IMR-90 (cell line): ENCODE results near the gene C2CD4B. TPM values are rescaled to one million over a fixed set of nuclear protein-coding genes. Genes with fewer than 3 reads are reported as not detected.

ENCODE experiments used
- ATAC-seq: fragments of 200-7000 bp; cut with Tn5 transposase; 2 replicates; pipeline ENCODE4 v1.9.1; 2020; ENCODE audit warnings: low read depth, mild to moderate bottlenecking, moderate library complexity
- Bru-seq: library from RNA; stranded (reverse); fragments of 400-500 nt; gene quantifications from one replicate; lab custom pipeline; 2021; lab: Mats Ljungman, UMichigan
- BruChase-seq, 2 experiments: library from RNA; stranded (reverse); fragments of 400-500 nt; gene quantifications; one replicate each; lab custom pipeline; 2021; lab: Mats Ljungman, UMichigan
- BruUV-seq: library from RNA; stranded (reverse); fragments of 400-500 nt; replicated peaks from 2 replicates; lab custom pipeline; 2021; lab: Mats Ljungman, UMichigan
- CTCF ChIA-PET: fragments of 300-600 bp; formaldehyde crosslinking; extraction: SDS; loops from one replicate; lab custom pipeline; 2021; ENCODE audit warnings: antibody characterized with exemption; lab: Yijun Ruan, JAX
- POLR2A ChIA-PET: fragments of 300-600 bp; sonication (Branson Sonifier 250); formaldehyde crosslinking; loops from one replicate; lab custom pipeline; 2022; ENCODE audit warnings: antibody characterized with exemption; ENCODE audit not compliant: unreplicated experiment; lab: Charles Lee
- DNase-seq: peaks from one replicate; pipeline ENCODE4 v3.0.0; 2013
- H2AFZ ChIP-seq: replicated peaks from 2 replicates; pipeline ENCODE3; 2013; ENCODE audit warnings: low read length, mild to moderate bottlenecking; ENCODE audit not compliant: poor library complexity
- H2AK5ac ChIP-seq: 2 replicates; pipeline ENCODE4 v1.6.1; 2013; ENCODE audit warnings: low read depth, low read length, inconsistent platforms
- H2AK9ac ChIP-seq: replicated peaks from 2 replicates; pipeline ENCODE3; 2013; ENCODE audit warnings: mild to moderate bottlenecking, low read depth, low read length, moderate library complexity; ENCODE audit not compliant: poor library complexity
- H2BK120ac ChIP-seq: 2 replicates; pipeline ENCODE4 v1.6.1; 2013; ENCODE audit warnings: low read depth, low read length, inconsistent platforms
- H2BK15ac ChIP-seq: 3 replicates; pipeline ENCODE4 v1.6.1; 2013; ENCODE audit warnings: low read depth, low read length, inconsistent platforms
- H2BK20ac ChIP-seq: 2 replicates; pipeline ENCODE4 v1.6.1; 2013; ENCODE audit warnings: low read depth, mild to moderate bottlenecking, inconsistent platforms, low read length, moderate library complexity
- H2BK5ac ChIP-seq: 2 replicates; pipeline ENCODE4 v1.6.1; 2013; ENCODE audit warnings: mild to moderate bottlenecking, low read depth, low read length, inconsistent platforms; ENCODE audit not compliant: poor library complexity, severe bottlenecking
- H3K14ac ChIP-seq: replicated peaks from 2 replicates; pipeline ENCODE4 v1.6.1; 2013; ENCODE audit warnings: low read depth, low read length, inconsistent platforms
- H3K18ac ChIP-seq: 2 replicates; pipeline ENCODE4 v1.6.1; 2013; ENCODE audit warnings: low read depth, low read length, control low read depth
- H3K23ac ChIP-seq: 2 replicates; pipeline ENCODE4 v1.6.1; 2013; ENCODE audit warnings: low read depth, low read length, inconsistent platforms
- H3K27ac ChIP-seq: 2 replicates; pipeline ENCODE4 v1.5.1; 2013; ENCODE audit warnings: mild to moderate bottlenecking, control low read depth, low read length; ENCODE audit not compliant: insufficient read depth
- H3K27me3 ChIP-seq: 2 replicates; pipeline ENCODE4 v1.6.1; 2013; ENCODE audit warnings: low read length; ENCODE audit not compliant: control insufficient read depth, insufficient read depth
- H3K36me3 ChIP-seq: 2 replicates; pipeline ENCODE4 v1.6.1; 2013; ENCODE audit warnings: low read length, mixed read lengths; ENCODE audit not compliant: control insufficient read depth, insufficient read depth
- H3K4ac ChIP-seq: 2 replicates; pipeline ENCODE4 v1.6.1; 2013; ENCODE audit warnings: low read depth, low read length, inconsistent platforms
- H3K4me1 ChIP-seq: 2 replicates; pipeline ENCODE4 v1.6.1; 2013; ENCODE audit warnings: low read length, mixed read lengths; ENCODE audit not compliant: control insufficient read depth, insufficient read depth
- H3K4me2 ChIP-seq: 2 replicates; pipeline ENCODE4 v1.6.1; 2013; ENCODE audit warnings: low read depth, mild to moderate bottlenecking, control low read depth, low read length, moderate library complexity
- H3K4me3 ChIP-seq: 2 replicates; pipeline ENCODE4 v1.5.1; 2013; ENCODE audit warnings: low read depth, mild to moderate bottlenecking, control low read depth, low read length, moderate library complexity; ENCODE audit not compliant: insufficient read depth
- H3K56ac ChIP-seq: 2 replicates; pipeline ENCODE4 v1.6.1; 2013; ENCODE audit warnings: low read length, inconsistent platforms; ENCODE audit not compliant: insufficient read depth; ENCODE audit errors: extremely low read depth
- H3K79me1 ChIP-seq, 2 experiments: 2 replicates each; pipeline ENCODE4 v1.6.1; 2013; ENCODE audit warnings: low read length in 2 of 2, inconsistent platforms in 1 of 2, low read depth in 1 of 2
- H3K9ac ChIP-seq: 2 replicates; pipeline ENCODE4 v1.6.1; 2013; ENCODE audit warnings: low read depth, low read length, control low read depth
- H3K9me1 ChIP-seq: 2 replicates; pipeline ENCODE4 v1.6.1; 2013; ENCODE audit warnings: low read length, inconsistent platforms; ENCODE audit not compliant: insufficient read depth
- H3K9me3 ChIP-seq: 2 replicates; pipeline ENCODE4 v1.6.1; 2013; ENCODE audit warnings: low read length; ENCODE audit not compliant: control insufficient read depth, insufficient read depth
- H4K20me1 ChIP-seq: 2 replicates; pipeline ENCODE4 v1.6.1; 2013; ENCODE audit warnings: low read length, inconsistent platforms; ENCODE audit not compliant: insufficient read depth
- H4K5ac ChIP-seq: 2 replicates; pipeline ENCODE4 v1.6.1; 2013; ENCODE audit warnings: mild to moderate bottlenecking, low read depth, low read length, control low read depth
- H4K8ac ChIP-seq, 2 experiments: 2 replicates each; pipeline ENCODE4 v1.6.1; 2013; ENCODE audit warnings: low read depth in 2 of 2, low read length in 2 of 2, control low read depth in 1 of 2, inconsistent platforms in 1 of 2
- H4K91ac ChIP-seq: 2 replicates; pipeline ENCODE4 v1.6.1; 2013; ENCODE audit warnings: low read depth, low read length, inconsistent platforms; ENCODE audit not compliant: insufficient read depth
- BHLHE40 ChIP-seq: fragments of 150-350 bp; IDR thresholded peaks from 2 replicates; pipeline ENCODE4 v1.6.1; 2016; ENCODE audit warnings: mild to moderate bottlenecking, low read depth, low read length
- CEBPB ChIP-seq: IDR thresholded peaks from 2 replicates; pipeline ENCODE4 v1.6.1; 2012; ENCODE audit warnings: low read depth, low read length, improper control_type of control experiment
- CHD1 ChIP-seq: IDR thresholded peaks from 2 replicates; pipeline ENCODE4 v1.6.1; 2012; ENCODE audit warnings: low read depth, low read length, improper control_type of control experiment
- CTCF ChIP-seq: conservative IDR thresholded peaks from 2 replicates; pipeline ENCODE4 v1.5.1; 2012; ENCODE audit warnings: mild to moderate bottlenecking, low read depth, low read length, improper control_type of control experiment
- ELK1 ChIP-seq: fragments of 150-350 bp; IDR thresholded peaks from 2 replicates; pipeline ENCODE4 v1.6.1; 2016; ENCODE audit warnings: low read depth, mild to moderate bottlenecking, low read length, moderate library complexity, borderline replicate concordance
- FOS ChIP-seq: fragments of 150-350 bp; IDR thresholded peaks from 2 replicates; pipeline ENCODE4 v1.6.1; 2016; ENCODE audit warnings: low read depth, low read length
- MAFK ChIP-seq: IDR thresholded peaks from 2 replicates; pipeline ENCODE4 v1.6.1; 2012; ENCODE audit warnings: low read depth, low read length, improper control_type of control experiment
- MAZ ChIP-seq: IDR thresholded peaks from 2 replicates; pipeline ENCODE4 v1.6.1; 2012; ENCODE audit warnings: low read depth, mild to moderate bottlenecking, low read length, improper control_type of control experiment, moderate library complexity, borderline replicate concordance
- MXI1 ChIP-seq: IDR thresholded peaks from 2 replicates; pipeline ENCODE4 v1.6.1; 2012; ENCODE audit warnings: low read depth, mild to moderate bottlenecking, low read length, moderate library complexity, borderline replicate concordance
- NFE2L2 ChIP-seq: fragments of 150-350 bp; IDR thresholded peaks from 2 replicates; pipeline ENCODE4 v1.6.1; 2016; ENCODE audit warnings: low read depth, mild to moderate bottlenecking, low read length
- POLR2A ChIP-seq: IDR thresholded peaks from 2 replicates; pipeline ENCODE4 v1.6.1; 2012; ENCODE audit warnings: mild to moderate bottlenecking, low read depth, low read length
- RCOR1 ChIP-seq: IDR thresholded peaks from 2 replicates; pipeline ENCODE4 v1.6.1; 2012; ENCODE audit warnings: mild to moderate bottlenecking, low read length, improper control_type of control experiment; ENCODE audit not compliant: insufficient replicate concordance
- RFX5 ChIP-seq: IDR thresholded peaks from 2 replicates; pipeline ENCODE4 v1.8.0; 2012; ENCODE audit warnings: low read depth, mild to moderate bottlenecking, low read length, moderate library complexity
- WGBS, 2 experiments: methylation state at CpG; one replicate each; pipeline versions ENCODE4 v1.1.5 to v1.1.7; 2013; ENCODE audit warnings: missing lambda C conversion rate in 2 of 2; ENCODE audit not compliant: insufficient read length in 1 of 2; ENCODE audit errors: extremely low coverage in 2 of 2; 5-methylcytosine and 5-hydroxymethylcytosine counted together
- dilution Hi-C: fragments of 300-500 bp; cut with HindIII; formaldehyde crosslinking; loops from one replicate; pipeline ENCODE4 v1.14.3; 2018; ENCODE audit warnings: low sequenced_read_pairs; ENCODE audit not compliant: unreplicated experiment
- in situ Hi-C: fragments of 300-500 bp; cut with MboI; formaldehyde crosslinking; loops from 3 replicates; pipeline ENCODE4 v1.14.3; 2019; ENCODE audit warnings: low sequenced_read_pairs, inconsistent platforms, mixed read lengths
- intact Hi-C: fragments of 100-400 bp; cut with micrococcal nuclease; formaldehyde crosslinking; loops from 2 replicates; pipeline ENCODE4 v1.10.0; 2022
- long read RNA-seq: library from polyadenylated mRNA; unstranded; transcript quantifications from one replicate; pipeline ENCODE4 v2.0.0, GENCODE V29; 2021; ENCODE audit not compliant: unreplicated experiment
- polyA plus RNA-seq, 3 experiments: library from polyadenylated mRNA; depleted of rRNA; stranded (reverse); fragments of >200 nt; gene quantifications; 2 replicates each; pipeline ENCODE4 v1.2.3, GENCODE V29; 2012; ENCODE audit warnings: low replicate concordance in 1 of 3
- total RNA-seq: library from RNA; depleted of rRNA; stranded (reverse); fragments of >200 nt; gene quantifications from 2 replicates; pipeline ENCODE4 v1.2.3, GENCODE V29; 2012; rRNA removed

C2CD4B gene
- not detected in 2 replicates for total RNA-seq
- not detected in 2 replicates for polyA plus RNA-seq (2012; rRNA removed)
- polyA plus RNA-seq (2012; cell fraction: cytosol; rRNA removed) = not detected in 2 replicates
- polyA plus RNA-seq (2012; cell fraction: nucleus; rRNA removed; ENCODE audit: low replicate concordance) = not detected in 2 replicates
- not detected for Bru-seq, nascent RNA
- BruChase-seq, experiment 1, labeled RNA remaining after a 6-hour chase = not detected
- BruChase-seq, experiment 2, labeled RNA remaining after a 2-hour chase = not detected
- long read RNA-seq = 0 reads

- CTCF ChIA-PET = no interaction called here
- intact Hi-C loops = loop anchor here (10.0 kb wide), 1 partner anchor 120 kb away; no protein-coding TSS in a partner anchor
- Histone ChIP-seq H4K8ac (no peak within 1 kb of the TSS), H3K18ac (no peak within 1 kb of the TSS), H4K5ac (no peak within 1 kb of the TSS), H3K4ac (no peak within 1 kb of the TSS), H3K9me1 (no peaks in the 10 kb centered on the region), H3K14ac (no peak within 1 kb of the TSS), H2BK15ac (no peak within 1 kb of the TSS), H2AFZ (peak within 1 kb of the TSS; percentile 67), H3K56ac (no peak within 1 kb of the TSS), H3K79me1 (no peaks in the 10 kb centered on the region), H3K23ac (no peak within 1 kb of the TSS), H3K9ac (no peak within 1 kb of the TSS), H4K20me1 (no peaks in the 10 kb centered on the region), H2BK5ac (no peak within 1 kb of the TSS), H3K4me2 (peak within 1 kb of the TSS; percentile 57; the same call in 1 of the 2 replicates), H3K4me3 (no peak within 1 kb of the TSS), H2AK5ac (no peak within 1 kb of the TSS), H3K4me1 (no peaks in the 10 kb centered on the region), H3K27me3 (peaks cover 55% of the 10 kb centered on the region), H2BK120ac (no peak within 1 kb of the TSS), H3K27ac (no peak within 1 kb of the TSS), H3K36me3 (no peaks in the 10 kb centered on the region), H2BK20ac (no peak within 1 kb of the TSS), H2AK9ac (no peak within 1 kb of the TSS), H4K91ac (no peak within 1 kb of the TSS), H3K9me3 (peaks cover 2% of the 10 kb centered on the region; the same call in 1 of the 2 replicates)
- in situ Hi-C loops = no loop called here
- ATAC-seq (0 out of 2 replicates have a peak, but pooled peaks have one; percentile 21), DNase-seq (no peak)
- dilution Hi-C loops = no loop called here
- WGBS, 2 experiments = 8% methylated on average over 5 of the region's 34 CpGs; no CpG with 5 or more reads in 1 of the 2 experiments
- POLR2A ChIA-PET = no interaction called here
- TF ChIP-seq RFX5 (no peak), ELK1 (no peak), MAZ (no peak), RCOR1 (no peak), BHLHE40 (no peak), FOS (no peak), MAFK (no peak), NFE2L2 (no peak), CHD1 (no peak), CTCF (no peak), CEBPB (no peak), POLR2A (no peak), MXI1 (no peak)
- no TSS peak for BruUV-seq
Observed at GRCh38 chr15:62165104-62165792, at the start of gene C2CD4B. Gene C2CD4B, minus strand, starts transcription at chr15:62165285. Its CDS starts 301 bp downstream, at chr15:62164984.
